ENCODE data around the gene NEK6. TPM values are rescaled to one million over a fixed set of nuclear protein-coding genes. Genes with fewer than 3 reads are reported as not detected.

The NEK6 gene
- total RNA-seq, 4 donors from 2014 or later = 2.0 to 15.3 (median 7.3) TPM

DNA sequence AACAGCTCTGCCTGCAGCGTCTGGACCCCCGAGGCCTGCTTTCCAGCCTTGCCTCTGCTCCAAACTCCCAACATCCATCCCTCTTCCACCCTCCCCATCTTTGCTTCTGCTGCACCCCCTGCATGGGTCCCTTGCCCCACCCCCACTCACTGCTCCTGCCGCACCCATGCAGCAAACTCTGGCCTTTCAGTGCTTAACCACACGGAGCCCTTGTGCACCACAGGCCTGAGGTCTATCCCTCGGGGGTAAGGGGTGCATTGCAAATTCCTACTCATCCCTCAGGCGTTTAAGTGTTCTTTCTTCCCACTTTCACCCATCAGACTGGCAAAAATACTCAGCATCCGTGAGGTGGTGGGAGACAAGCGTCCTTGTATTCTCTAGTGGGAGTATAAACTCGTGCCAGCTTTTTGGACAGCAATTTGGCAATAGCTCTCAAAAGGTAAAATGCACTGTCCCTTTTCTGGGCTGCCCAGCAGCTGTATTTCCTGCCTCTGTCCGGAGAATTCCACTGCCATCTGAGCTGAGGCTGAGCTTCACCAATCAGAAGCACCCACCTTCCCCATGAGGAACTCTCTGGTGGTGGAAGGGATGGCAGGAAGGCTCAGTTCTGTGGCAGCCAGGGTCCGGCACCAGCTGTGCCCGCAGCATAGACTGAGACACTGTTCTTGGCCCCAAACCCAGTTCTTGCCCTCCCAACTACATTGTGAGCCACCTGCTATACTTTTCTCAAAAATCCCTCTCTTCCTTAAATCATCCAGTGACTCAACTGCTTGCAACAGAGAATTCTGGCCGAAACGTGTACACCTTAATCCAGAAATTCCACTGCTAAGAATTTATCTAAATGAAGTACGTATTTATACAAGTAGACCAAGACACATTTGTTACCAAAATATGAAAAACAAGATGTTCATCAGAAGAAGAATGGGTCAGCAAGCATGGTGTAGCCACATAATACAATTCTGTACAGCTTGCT is 142.5 kb downstream of the NEK6 start:
- intact Hi-C loops (cut with DNase I) = loop anchor here (10.0 kb wide), 1 partner anchor 275 kb away; no protein-coding TSS in a partner anchor
- H3K27ac ChIP-seq = peak overlapping the region in 1 of 4 donors; percentile 11
- DNase-seq = no peak
- H3K4me3 ChIP-seq = no peak overlapping the region
- 46 to 55% methylated on average over 12 to 14 of the region's 15 CpGs for WGBS, 2 donors
- no peaks in the 10 kb centered on the region for H3K9me3 ChIP-seq
- no peaks in the 10 kb centered on the region for H3K27me3 ChIP-seq
- peaks cover 3 to 84% (median 20%) of the 10 kb centered on the region in 3 donors for H3K36me3 ChIP-seq
- H3K4me1 ChIP-seq = peaks cover 0 to 17% (median 0%) of the 10 kb centered on the region in 3 donors
- TF ChIP-seq POLR2A (IDR thresholded peaks at IDR 0.05) (no peak), CTCF (IDR thresholded peaks at IDR 0.05) (no peak)

Other genes with a start within 250 kb of the NEK6 start
- gene LHX2, start 246.2 kb upstream of the NEK6 start, total RNA-seq = under 1 TPM in 1 of 4 donors, not detected in 3; 0.22 TPM
- gene PSMB7, start 157.5 kb downstream of the NEK6 start, total RNA-seq = 100 to 1,000 TPM; 114 to 229 (median 170) TPM
- under 1 TPM in 1 of 4 donors, not detected in 3; 0.35 TPM for gene ADGRD2, start 192.5 kb downstream of the NEK6 start, total RNA-seq
- not detected for gene NR5A1, start 249.4 kb downstream of the NEK6 start, total RNA-seq

All from esophagus squamous epithelium (tissue), 5 donors.